Measurements from ENCODE around the gene HCFC2.

GRCh38 chr12:104022786-104023185 is 41.5 kb upstream of the HCFC2 start:
- TF ChIP-seq, protein P1, sequence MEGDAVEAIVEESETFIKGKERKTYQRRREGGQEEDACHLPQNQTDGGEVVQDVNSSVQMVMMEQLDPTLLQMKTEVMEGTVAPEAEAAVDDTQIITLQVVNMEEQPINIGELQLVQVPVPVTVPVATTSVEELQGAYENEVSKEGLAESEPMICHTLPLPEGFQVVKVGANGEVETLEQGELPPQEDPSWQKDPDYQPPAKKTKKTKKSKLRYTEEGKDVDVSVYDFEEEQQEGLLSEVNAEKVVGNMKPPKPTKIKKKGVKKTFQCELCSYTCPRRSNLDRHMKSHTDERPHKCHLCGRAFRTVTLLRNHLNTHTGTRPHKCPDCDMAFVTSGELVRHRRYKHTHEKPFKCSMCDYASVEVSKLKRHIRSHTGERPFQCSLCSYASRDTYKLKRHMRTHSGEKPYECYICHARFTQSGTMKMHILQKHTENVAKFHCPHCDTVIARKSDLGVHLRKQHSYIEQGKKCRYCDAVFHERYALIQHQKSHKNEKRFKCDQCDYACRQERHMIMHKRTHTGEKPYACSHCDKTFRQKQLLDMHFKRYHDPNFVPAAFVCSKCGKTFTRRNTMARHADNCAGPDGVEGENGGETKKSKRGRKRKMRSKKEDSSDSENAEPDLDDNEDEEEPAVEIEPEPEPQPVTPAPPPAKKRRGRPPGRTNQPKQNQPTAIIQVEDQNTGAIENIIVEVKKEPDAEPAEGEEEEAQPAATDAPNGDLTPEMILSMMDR (IDR thresholded peaks at IDR 0.05; ENCODE audit: low read length) = no peak
- TF ChIP-seq EZH2 (IDR thresholded peaks at IDR 0.05; ENCODE audit: borderline replicate concordance, low read length) = no peak
